ENCODE data around the gene BIN2.

The BIN2 gene

GRCh38 chr12:51253276-51253675, 70.7 kb downstream of the BIN2 start:
- no peak for DNase-seq

- no peak for DNase-seq
Measured at GRCh38 chr12:51247523-51248206, 76.3 kb downstream of the BIN2 start.

GRCh38 chr12:51246254-51246853, 77.6 kb downstream of the BIN2 start:
- DNase-seq: peak; percentile 25 to 40

DNA sequence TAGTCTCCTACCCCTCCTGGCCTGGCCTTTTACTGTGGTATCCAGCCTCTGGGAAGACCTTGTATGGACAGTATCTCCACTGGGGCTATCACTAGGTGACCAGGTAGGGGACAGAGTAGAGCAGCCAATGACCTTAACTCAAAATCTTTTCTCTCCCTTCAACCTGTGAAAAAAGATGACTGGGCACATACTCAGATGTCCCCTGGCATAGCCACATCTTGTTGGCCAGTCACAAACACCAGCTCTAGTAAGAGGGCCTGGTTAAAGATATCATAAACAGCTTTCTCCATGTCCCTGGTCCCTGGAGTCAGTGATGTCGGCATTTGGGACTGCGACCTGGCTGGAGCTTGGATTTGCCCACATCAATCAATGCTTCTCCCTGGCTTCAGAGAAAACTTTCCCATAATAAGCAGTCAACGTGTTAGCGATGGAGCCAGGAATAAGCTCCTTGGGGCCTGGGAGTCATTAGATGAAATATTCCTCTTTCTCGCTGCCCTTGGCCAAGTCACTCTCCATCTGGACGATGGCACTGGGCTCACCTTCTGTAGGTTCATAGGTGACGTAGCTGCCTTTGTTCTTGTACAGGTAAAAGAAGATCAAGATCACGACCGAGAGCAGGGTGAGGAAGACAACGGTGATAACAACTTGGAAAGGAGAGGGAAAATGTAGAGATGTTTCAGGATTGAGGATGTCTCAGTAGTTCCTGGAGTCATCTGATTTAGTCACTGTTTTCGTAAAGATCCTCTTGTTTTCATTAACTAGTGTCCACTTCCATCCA, 78.3 kb downstream of the BIN2 start:
- no peak for DNase-seq

DNA sequence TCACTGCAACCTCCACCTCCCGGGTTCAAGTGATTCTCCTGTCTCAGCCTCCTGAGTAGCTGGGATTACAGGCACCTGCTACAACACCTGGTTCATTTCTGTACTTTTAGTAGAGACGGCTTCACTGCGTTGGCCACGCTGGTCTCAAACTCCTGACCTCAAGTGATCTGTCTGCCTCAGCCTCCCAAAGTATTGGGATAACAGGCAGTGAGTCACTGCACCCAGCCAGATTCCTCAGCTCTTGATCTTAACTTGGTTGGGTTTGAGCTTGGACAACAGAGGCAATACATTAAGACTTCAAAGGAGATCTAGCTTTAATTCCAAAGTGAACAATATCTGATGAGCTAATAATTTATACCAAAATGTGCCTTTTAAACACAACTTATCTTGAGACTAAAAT, 79.7 kb downstream of the BIN2 start:
- DNase-seq: no peak

- no peak for DNase-seq
Measured at GRCh38 chr12:51242876-51243275, 81.1 kb downstream of the BIN2 start.

DNA sequence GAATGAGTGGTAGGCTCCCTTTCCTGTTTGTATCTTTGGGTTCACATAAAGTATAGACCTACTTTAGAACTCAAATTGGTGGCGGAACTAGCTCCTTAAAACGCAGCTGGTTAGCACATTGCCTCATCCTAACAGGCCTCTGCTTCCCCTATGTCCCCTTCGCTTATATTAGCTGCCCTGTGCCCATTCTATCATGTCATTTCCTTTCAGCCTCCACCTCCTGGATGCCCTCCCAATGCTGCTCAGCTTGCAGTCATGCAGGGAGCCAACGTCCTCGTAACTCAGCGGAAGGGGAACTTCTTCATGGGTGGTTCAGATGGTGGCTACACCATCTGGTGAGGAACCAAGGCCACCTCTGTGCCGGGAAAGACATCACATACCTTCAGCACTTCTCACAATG, 81.9 kb downstream of the BIN2 start:
- no peak for DNase-seq

- no peak for DNase-seq
Measured at GRCh38 chr12:51240971-51241370, 83.0 kb downstream of the BIN2 start.

- peak; percentile 97 for DNase-seq
Measured at GRCh38 chr12:51238510-51239334, 85.3 kb downstream of the BIN2 start, which contains the start of gene DAZAP2. TSS of gene DAZAP2 (plus strand) at chr12:51238826. CDS start at chr12:51238908, 82 bp downstream.

- DNase-seq: no peak
Measured at GRCh38 chr12:51238037-51238509, 85.9 kb downstream of the BIN2 start.

DNA sequence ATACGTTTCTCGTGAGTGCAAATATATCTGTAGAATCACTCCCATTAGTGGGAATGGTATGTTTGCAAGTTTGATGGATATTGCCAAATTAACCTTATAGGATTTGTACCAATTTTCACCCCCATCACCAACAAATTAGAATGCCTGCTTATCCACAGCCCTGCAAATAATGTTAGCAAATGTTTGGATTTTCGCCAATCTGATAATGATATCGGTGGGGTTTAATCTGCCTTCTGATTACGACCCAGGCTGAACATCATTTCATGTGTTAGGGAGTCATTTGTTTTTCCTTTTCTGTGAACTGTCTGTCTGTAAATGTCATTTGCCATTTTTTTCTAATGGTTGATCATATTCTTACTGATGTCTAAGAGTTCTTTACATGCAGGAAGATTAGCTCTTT, 89.4 kb downstream of the BIN2 start:
- DNase-seq: no peak

DNA sequence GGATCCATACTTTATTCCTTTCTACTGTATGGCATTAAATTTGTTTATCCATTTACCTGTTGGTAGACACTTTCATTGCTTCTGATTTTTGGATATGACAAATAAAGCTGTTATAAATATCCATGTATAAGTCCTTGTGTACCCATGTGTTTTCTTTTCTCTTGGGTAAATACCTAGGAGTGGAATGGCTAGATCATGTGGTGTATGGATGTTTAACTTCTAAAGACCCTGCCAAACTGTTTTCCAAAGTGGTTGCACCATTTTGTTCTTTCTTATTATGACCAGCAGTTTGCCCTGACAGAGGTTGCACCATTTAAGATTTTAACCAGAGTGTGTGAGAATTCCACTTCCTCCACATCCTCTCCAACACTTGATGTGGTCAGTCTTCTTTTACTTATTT, 91.3 kb downstream of the BIN2 start:
- no peak for DNase-seq

Measured in activated CD4-positive, alpha-beta T cell treated with anti-CD3 and anti-CD28 coated beads, Interleukin-2, amount 50 U/mL, for 48 hours (primary cell).